Measurements from ENCODE around the gene JPT2.

Gene JPT2

GRCh38 chr16:1696863-1697262, 18.8 kb downstream of the JPT2 start:
- TF ChIP-seq, protein P1, sequence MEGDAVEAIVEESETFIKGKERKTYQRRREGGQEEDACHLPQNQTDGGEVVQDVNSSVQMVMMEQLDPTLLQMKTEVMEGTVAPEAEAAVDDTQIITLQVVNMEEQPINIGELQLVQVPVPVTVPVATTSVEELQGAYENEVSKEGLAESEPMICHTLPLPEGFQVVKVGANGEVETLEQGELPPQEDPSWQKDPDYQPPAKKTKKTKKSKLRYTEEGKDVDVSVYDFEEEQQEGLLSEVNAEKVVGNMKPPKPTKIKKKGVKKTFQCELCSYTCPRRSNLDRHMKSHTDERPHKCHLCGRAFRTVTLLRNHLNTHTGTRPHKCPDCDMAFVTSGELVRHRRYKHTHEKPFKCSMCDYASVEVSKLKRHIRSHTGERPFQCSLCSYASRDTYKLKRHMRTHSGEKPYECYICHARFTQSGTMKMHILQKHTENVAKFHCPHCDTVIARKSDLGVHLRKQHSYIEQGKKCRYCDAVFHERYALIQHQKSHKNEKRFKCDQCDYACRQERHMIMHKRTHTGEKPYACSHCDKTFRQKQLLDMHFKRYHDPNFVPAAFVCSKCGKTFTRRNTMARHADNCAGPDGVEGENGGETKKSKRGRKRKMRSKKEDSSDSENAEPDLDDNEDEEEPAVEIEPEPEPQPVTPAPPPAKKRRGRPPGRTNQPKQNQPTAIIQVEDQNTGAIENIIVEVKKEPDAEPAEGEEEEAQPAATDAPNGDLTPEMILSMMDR (IDR thresholded peaks at IDR 0.05; ENCODE audit: low read depth, low read length, poor library complexity, severe bottlenecking), result no peak
- TF ChIP-seq EZH2phosphoT487 (IDR thresholded peaks at IDR 0.05; ENCODE audit: borderline replicate concordance, low read length), result no peak
- H3K79me2 ChIP-seq (ENCODE audit: control insufficient read depth, low read length), result peaks cover 33% of the 10 kb centered on the region
- peaks cover 7% of the 10 kb centered on the region for H3F3A ChIP-seq (ENCODE audit: control insufficient read depth, insufficient read depth)
- H3K9me3 ChIP-seq (ENCODE audit: control insufficient read depth, insufficient read depth, low read length), result no peaks in the 10 kb centered on the region
- no peak overlapping the region for H3K27ac ChIP-seq (ENCODE audit: low read depth, low read length)
- H3K4me1 ChIP-seq (ENCODE audit: control insufficient read depth, low read length), result no peaks in the 10 kb centered on the region
- peaks cover 97% of the 10 kb centered on the region for H3K36me3 ChIP-seq (ENCODE audit: control insufficient read depth, low read length)
- no peak overlapping the region for H3K4me3 ChIP-seq (ENCODE audit: low read length)
- H4K20me1 ChIP-seq (ENCODE audit: control insufficient read depth, insufficient read depth, low read depth, low read length), result no peaks in the 10 kb centered on the region
- H3K27me3 ChIP-seq (ENCODE audit: control insufficient read depth, low read length), result no peaks in the 10 kb centered on the region
- H3K4me2 ChIP-seq (ENCODE audit: low read length), result no peak overlapping the region
- no peaks in the 10 kb centered on the region for H3K9me2 ChIP-seq (replicated peaks; ENCODE audit: control insufficient read depth, low read length)

DNA sequence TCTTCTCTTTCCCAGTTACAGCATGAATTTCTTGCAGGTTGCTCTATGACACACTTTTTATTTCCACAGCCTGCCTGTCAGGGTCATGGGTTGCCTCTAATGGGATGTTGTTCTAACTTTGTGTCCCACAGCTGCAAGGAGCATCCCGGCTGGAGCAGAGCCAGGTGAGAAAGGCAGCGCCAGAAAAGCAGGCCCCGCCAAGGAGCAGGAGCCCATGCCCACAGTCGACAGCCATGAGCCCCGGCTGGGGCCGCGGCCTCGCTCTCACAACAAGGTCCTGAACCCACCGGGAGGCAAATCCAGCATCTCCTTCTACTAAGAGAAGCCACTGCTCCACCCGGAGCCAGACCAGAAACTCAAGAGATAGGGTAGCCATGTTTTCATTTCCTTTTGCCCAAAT, 20.6 kb downstream of the JPT2 start:
- TF ChIP-seq EZH2phosphoT487 (IDR thresholded peaks at IDR 0.05; ENCODE audit: borderline replicate concordance, low read length), result no peak
- TF ChIP-seq, protein P1 (IDR thresholded peaks at IDR 0.05; ENCODE audit: low read depth, low read length, poor library complexity, severe bottlenecking), result no peak
- H4K20me1 ChIP-seq (ENCODE audit: control insufficient read depth, insufficient read depth, low read depth, low read length), result no peaks in the 10 kb centered on the region
- H3F3A ChIP-seq (ENCODE audit: control insufficient read depth, insufficient read depth), result peaks cover 21% of the 10 kb centered on the region

DNA sequence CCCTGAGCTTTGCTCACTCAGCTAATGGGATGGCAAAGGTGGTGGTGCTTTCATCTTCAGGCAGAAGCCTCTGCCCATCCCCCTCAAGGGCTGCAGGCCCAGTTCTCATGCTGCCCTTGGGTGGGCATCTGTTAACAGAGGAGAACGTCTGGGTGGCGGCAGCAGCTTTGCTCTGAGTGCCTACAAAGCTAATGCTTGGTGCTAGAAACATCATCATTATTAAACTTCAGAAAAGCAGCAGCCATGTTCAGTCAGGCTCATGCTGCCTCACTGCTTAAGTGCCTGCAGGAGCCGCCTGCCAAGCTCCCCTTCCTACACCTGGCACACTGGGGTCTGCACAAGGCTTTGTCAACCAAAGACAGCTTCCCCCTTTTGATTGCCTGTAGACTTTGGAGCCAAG, 22.2 kb downstream of the JPT2 start:
- Histone ChIP-seq H3K9me3 (ENCODE audit: control insufficient read depth, insufficient read depth, low read length) (no peaks in the 10 kb centered on the region), H3K4me2 (ENCODE audit: low read length) (no peak overlapping the region), H3K79me2 (ENCODE audit: control insufficient read depth, low read length) (peaks cover 9% of the 10 kb centered on the region), H3K9me2 (replicated peaks; ENCODE audit: control insufficient read depth, low read length) (no peaks in the 10 kb centered on the region), H3K4me1 (ENCODE audit: control insufficient read depth, low read length) (peaks cover 10% of the 10 kb centered on the region), H3K27me3 (ENCODE audit: control insufficient read depth, low read length) (no peaks in the 10 kb centered on the region), H4K20me1 (ENCODE audit: control insufficient read depth, insufficient read depth, low read depth, low read length) (no peaks in the 10 kb centered on the region), H3K36me3 (ENCODE audit: control insufficient read depth, low read length) (peaks cover 75% of the 10 kb centered on the region), H3K4me3 (ENCODE audit: low read length) (no peak overlapping the region), H3K27ac (ENCODE audit: low read depth, low read length) (no peak overlapping the region), H3F3A (ENCODE audit: control insufficient read depth, insufficient read depth) (peaks cover 30% of the 10 kb centered on the region)
- no peak for TF ChIP-seq EZH2phosphoT487 (IDR thresholded peaks at IDR 0.05; ENCODE audit: borderline replicate concordance, low read length)
- TF ChIP-seq, protein P1 (IDR thresholded peaks at IDR 0.05; ENCODE audit: low read depth, low read length, poor library complexity, severe bottlenecking), result no peak

More for the DNA sequence above, 20.6 kb downstream of the JPT2 start:
- Histone ChIP-seq H3K79me2 (ENCODE audit: control insufficient read depth, low read length) (peaks cover 14% of the 10 kb centered on the region), H3K4me3 (ENCODE audit: low read length) (no peak overlapping the region), H3K27ac (ENCODE audit: low read depth, low read length) (no peak overlapping the region), H3K9me2 (replicated peaks; ENCODE audit: control insufficient read depth, low read length) (no peaks in the 10 kb centered on the region), H3K27me3 (ENCODE audit: control insufficient read depth, low read length) (no peaks in the 10 kb centered on the region), H3K36me3 (ENCODE audit: control insufficient read depth, low read length) (peaks cover 88% of the 10 kb centered on the region), H3K4me2 (ENCODE audit: low read length) (no peak overlapping the region), H3K4me1 (ENCODE audit: control insufficient read depth, low read length) (no peaks in the 10 kb centered on the region), H3K9me3 (ENCODE audit: control insufficient read depth, insufficient read depth, low read length) (no peaks in the 10 kb centered on the region)
